Measurements from ENCODE around the gene LOXL3.
A peak's percentile ranks its signal among the peaks of the same experiment; 100 is the strongest.
"Not testable (repeated sequence)": the region's sequence is repeated elsewhere in the genome, so short reads cannot be mapped to it uniquely, and the experiment has no call there.

LOXL3 gene

GRCh38 chr2:74573747-74574562 is 20.2 kb upstream of the LOXL3 start:
- peak in 1 of 2 donors; percentile 37 for DNase-seq

GRCh38 chr2:74572178-74572925 is 18.6 kb upstream of the LOXL3 start:
- DNase-seq, result no peak

GRCh38 chr2:74571058-74571457 is 17.3 kb upstream of the LOXL3 start:
- DNase-seq, result no peak

GRCh38 chr2:74569686-74570085 is 15.9 kb upstream of the LOXL3 start:
- DNase-seq, result no peak

GRCh38 chr2:74567881-74568280 is 14.1 kb upstream of the LOXL3 start:
- no peak for DNase-seq

- no peak for DNase-seq
Measured at GRCh38 chr2:74566754-74567085, 13.0 kb upstream of the LOXL3 start.

- DNase-seq, result no peak
Measured at GRCh38 chr2:74566076-74566753, 12.5 kb upstream of the LOXL3 start.

GRCh38 chr2:74564222-74564621 is 10.5 kb upstream of the LOXL3 start:
- no peak for DNase-seq

- DNase-seq, result no peak
Measured at GRCh38 chr2:74562126-74562775, 8.5 kb upstream of the LOXL3 start.

GRCh38 chr2:74561022-74561421 is 7.3 kb upstream of the LOXL3 start:
- DNase-seq, result not testable (repeated sequence)

- DNase-seq, result no peak
Measured at GRCh38 chr2:74560591-74560990, 6.8 kb upstream of the LOXL3 start.

GRCh38 chr2:74559912-74560311 is 6.2 kb upstream of the LOXL3 start:
- DNase-seq, result no peak

GRCh38 chr2:74558284-74559230 is 4.8 kb upstream of the LOXL3 start:
- DNase-seq, result no peak

- DNase-seq, result no peak
Measured at GRCh38 chr2:74556831-74557370, 3.2 kb upstream of the LOXL3 start.

GRCh38 chr2:74556159-74556558 is 2.4 kb upstream of the LOXL3 start:
- DNase-seq, result no peak

GRCh38 chr2:74555610-74556103 is 1.9 kb upstream of the LOXL3 start:
- DNase-seq, result no peak

- peak; percentile 38 to 41 for DNase-seq
Measured at GRCh38 chr2:74554820-74555531, 1.2 kb upstream of the LOXL3 start.

- no peak for DNase-seq
Measured at GRCh38 chr2:74552914-74553811, 579 bp downstream of the LOXL3 start.

Measured in CD4-positive, alpha-beta T cell treated with Interleukin-1 beta for 1 hour (primary cell).